HCT116 (cell line): Measurements from ENCODE around the gene EIF4E2. TPM values are rescaled to one million over a fixed set of nuclear protein-coding genes. Genes with fewer than 3 reads are reported as not detected.

Source experiments
- ATAC-seq: fragments of 200-7000 bp; cut with Tn5 transposase; 2 replicates; pipeline ENCODE4 v1.9.1; 2020; ENCODE audit warnings: mild to moderate bottlenecking, moderate library complexity
- BruUV-seq: library from RNA; stranded (reverse); fragments of 400-500 nt; replicated peaks from 2 replicates; lab custom pipeline; 2021; lab: Mats Ljungman, UMichigan
- CTCF ChIA-PET: fragments of 300-600 bp; sonication (Branson Sonifier 250); formaldehyde crosslinking; loops from one replicate; lab custom pipeline; 2021; ENCODE audit warnings: antibody characterized with exemption; lab: Charles Lee
- POLR2A ChIA-PET: fragments of 300-600, 350-600 bp; sonication (Branson Sonifier 250); formaldehyde crosslinking; loops from one replicate; lab custom pipeline; 2021; ENCODE audit warnings: antibody characterized with exemption; lab: Charles Lee
- RAD21 ChIA-PET, 2 experiments: fragments of 300-600 bp; sonication (Branson Sonifier 250); formaldehyde crosslinking; loops; one replicate each; lab custom pipeline; 2023; ENCODE audit warnings: low total read pairs in 2 of 2; ENCODE audit not compliant: uncharacterized antibody in 2 of 2, unreplicated experiment in 2 of 2, low non-redundant PET in 1 of 2; lab: Charles Lee
- DNase-seq: peaks from one replicate; pipeline ENCODE4 v3.0.0-alpha.2; 2010; ENCODE audit warnings: low read depth, low spot score
- H2AFZ ChIP-seq: fragments of 200-600 bp; shearing (Covaris generic), sonication (generic); 2 replicates; pipeline ENCODE4 v1.6.1; 2017; ENCODE audit warnings: low read depth, mixed run types, mixed read lengths, antibody characterized with exemption, low read length; ENCODE audit not compliant: poor library complexity, severe bottlenecking
- H3K27ac ChIP-seq: 2 replicates; pipeline ENCODE4 v1.5.1; 2012; ENCODE audit warnings: low read depth, low read length
- H3K27me3 ChIP-seq: fragments of 200-600 bp; sonication (generic); 2 replicates; pipeline ENCODE4 v1.6.1; 2016; ENCODE audit warnings: mixed run types, low read length, mixed read lengths; ENCODE audit not compliant: insufficient read depth
- H3K36me3 ChIP-seq, 2 experiments: fragments of 200-500 bp in 1 of 2; fragments of 200-600 bp in 1 of 2; sonication (Bioruptor generic) in 1 of 2; sonication (generic) in 1 of 2; 2 replicates each; pipeline versions ENCODE4 v1.5.1 to v1.6.1; 2014 to 2016; ENCODE audit warnings: low read length in 2 of 2, inconsistent platforms in 1 of 2, mixed read lengths in 1 of 2, mixed run types in 1 of 2; ENCODE audit not compliant: insufficient read depth in 2 of 2, control insufficient read depth in 1 of 2
- H3K4me1 ChIP-seq, 2 experiments: fragments of 200-600 bp in 1 of 2; sonication (generic) in 1 of 2; 2 replicates each; pipeline versions ENCODE4 v1.5.1 to v1.6.1; 2012 to 2017; ENCODE audit warnings: low read length in 2 of 2, inconsistent platforms in 1 of 2, mild to moderate bottlenecking in 1 of 2, mixed read lengths in 1 of 2, mixed run types in 1 of 2, moderate library complexity in 1 of 2; ENCODE audit not compliant: insufficient read depth in 2 of 2, control insufficient read depth in 1 of 2
- H3K4me2 ChIP-seq: fragments of 200-600 bp; sonication (generic); 2 replicates; pipeline ENCODE4 v1.6.1; 2017; ENCODE audit warnings: mixed run types, low read length, mixed read lengths
- H3K4me3 ChIP-seq, 2 experiments: fragments of 200-600 bp in 1 of 2; sonication (generic) in 1 of 2; replicated peaks in 1 of 2; 2 replicates each; pipeline ENCODE4 v1.5.1; 2011 to 2016; ENCODE audit warnings: low read length in 2 of 2, control low read depth in 1 of 2, low read depth in 1 of 2, mild to moderate bottlenecking in 1 of 2, mixed read lengths in 1 of 2, mixed run types in 1 of 2
- H3K79me2 ChIP-seq: fragments of 200-600 bp; sonication (generic); 2 replicates; pipeline ENCODE4 v1.6.1; 2017; ENCODE audit warnings: mild to moderate bottlenecking, mixed run types, low read length, moderate library complexity, mixed read lengths; ENCODE audit not compliant: insufficient read depth
- H3K9ac ChIP-seq: fragments of 200-600 bp; sonication (generic); 2 replicates; pipeline ENCODE4 v1.6.1; 2016; ENCODE audit warnings: low read length, mixed read lengths
- H3K9me2 ChIP-seq: fragments of 200-600 bp; sonication (generic), shearing (Covaris generic); 2 replicates; pipeline ENCODE4 v1.6.1; 2017; ENCODE audit warnings: mixed run types, mild to moderate bottlenecking, moderate library complexity; ENCODE audit not compliant: insufficient read depth
- H3K9me3 ChIP-seq, 2 experiments: fragments of 200-500 bp in 1 of 2; fragments of 200-600 bp in 1 of 2; sonication (Bioruptor generic) in 1 of 2; sonication (generic) in 1 of 2; 2 replicates each; pipeline ENCODE4 v1.6.1; 2014 to 2017; ENCODE audit warnings: low read length in 2 of 2, mixed read lengths in 2 of 2, inconsistent platforms in 1 of 2, low read depth in 1 of 2, mild to moderate bottlenecking in 1 of 2, mixed run types in 1 of 2, moderate library complexity in 1 of 2; ENCODE audit not compliant: control insufficient read depth in 1 of 2, insufficient read depth in 1 of 2
- H4K20me1 ChIP-seq: fragments of 200-600 bp; sonication (generic), shearing (Covaris generic); 2 replicates; pipeline ENCODE4 v1.6.1; 2017; ENCODE audit warnings: mixed run types, mild to moderate bottlenecking, moderate library complexity; ENCODE audit not compliant: insufficient read depth
- ATF3 ChIP-seq: IDR thresholded peaks from 2 replicates; pipeline ENCODE4 v1.6.1; 2012
- ELF1 ChIP-seq: IDR thresholded peaks from 2 replicates; pipeline ENCODE4 v1.6.1; 2012; ENCODE audit warnings: low read depth, borderline replicate concordance
- POLR2A ChIP-seq: IDR thresholded peaks from 2 replicates; pipeline ENCODE4 v1.7.0; 2011; ENCODE audit warnings: borderline replicate concordance; ENCODE audit not compliant: insufficient read depth, insufficient read length; ENCODE audit errors: extremely low read depth
- SIN3A ChIP-seq: IDR thresholded peaks from 2 replicates; pipeline ENCODE4 v1.6.1; 2012; ENCODE audit warnings: low read depth
- SP1 ChIP-seq: IDR thresholded peaks from 2 replicates; pipeline ENCODE4 v1.6.1; 2012; ENCODE audit warnings: low read depth
- ZBTB33 ChIP-seq: IDR thresholded peaks from 2 replicates; pipeline ENCODE4 v1.6.1; 2011; ENCODE audit warnings: mild to moderate bottlenecking, low read length, moderate library complexity; ENCODE audit not compliant: insufficient replicate concordance; ENCODE audit errors: extremely low read depth
- ZFX ChIP-seq: fragments of 450-650 bp; IDR thresholded peaks from 2 replicates; pipeline ENCODE4 v1.6.1; 2017
- ZNF274 ChIP-seq: fragments of 200-500 bp; sonication (Bioruptor generic); IDR thresholded peaks from 2 replicates; pipeline ENCODE4 v1.6.1; 2014; ENCODE audit warnings: mild to moderate bottlenecking, low read depth, low read length, inconsistent platforms
- intact Hi-C: fragments of 100-400 bp; cut with micrococcal nuclease; formaldehyde crosslinking; loops from 2 replicates; pipeline ENCODE4 v1.10.0; 2022
- total RNA-seq: library from RNA; stranded (reverse); gene quantifications from one replicate; pipeline ENCODE4 v1.2.1, GENCODE V29; 2021; ENCODE audit not compliant: unreplicated experiment

Gene EIF4E2
- total RNA-seq, 1 experiment from 2014 or later: 58.6 TPM

GRCh38 chr2:232544674-232545073 lies 5.8 kb upstream of the EIF4E2 start:
- peaks cover 2 to 12% of the 10 kb centered on the region in 2 experiments; a peak in 2 of 4 replicates for H3K36me3 ChIP-seq
- TF ChIP-seq ATF3 (no peak), ZBTB33 (no peak), ELF1 (no peak), POLR2A (no peak), ZNF274 (no peak), ZFX (no peak), SP1 (no peak), SIN3A (no peak)
- TF ChIP-seq, all 23 proteins: peak for 0
- no peak for ATAC-seq
- no peak overlapping the region for H3K9ac ChIP-seq
- no peak overlapping the region for H3K4me2 ChIP-seq
- no peak for DNase-seq
- intact Hi-C loops: no loop called here
- POLR2A ChIA-PET: no interaction called here
- no peak overlapping the region for H3K27ac ChIP-seq
- RAD21 ChIA-PET: no interaction called here
- H2AFZ ChIP-seq: no peak overlapping the region
- CTCF ChIA-PET: no interaction called here
- no peaks in the 10 kb centered on the region for H4K20me1 ChIP-seq
- no peaks in the 10 kb centered on the region for H3K27me3 ChIP-seq
- no TSS peak for BruUV-seq
- no peaks in the 10 kb centered on the region; a peak in 1 of 4 replicates for H3K9me3 ChIP-seq
- H3K4me3 ChIP-seq: no peak overlapping the region
- H3K4me1 ChIP-seq: peaks cover 0 to 5% of the 10 kb centered on the region in 2 experiments; a peak in 2 of 4 replicates
- no peaks in the 10 kb centered on the region for H3K9me2 ChIP-seq
- H3K79me2 ChIP-seq: peaks cover 23% of the 10 kb centered on the region
